HG03342 (cell line): ENCODE measurements around the gene FGD4.
"Not testable (repeated sequence)": the region's sequence is repeated elsewhere in the genome, so short reads cannot be mapped to it uniquely, and the experiment has no call there.

Experiments
- ATAC-seq: cut with Tn5 transposase; IDR thresholded peaks from one replicate; pipeline ENCODE4 v1.9.1; 2021; ENCODE audit warnings: mild to moderate bottlenecking, moderate library complexity; ENCODE audit not compliant: unreplicated experiment

Gene FGD4

DNA sequence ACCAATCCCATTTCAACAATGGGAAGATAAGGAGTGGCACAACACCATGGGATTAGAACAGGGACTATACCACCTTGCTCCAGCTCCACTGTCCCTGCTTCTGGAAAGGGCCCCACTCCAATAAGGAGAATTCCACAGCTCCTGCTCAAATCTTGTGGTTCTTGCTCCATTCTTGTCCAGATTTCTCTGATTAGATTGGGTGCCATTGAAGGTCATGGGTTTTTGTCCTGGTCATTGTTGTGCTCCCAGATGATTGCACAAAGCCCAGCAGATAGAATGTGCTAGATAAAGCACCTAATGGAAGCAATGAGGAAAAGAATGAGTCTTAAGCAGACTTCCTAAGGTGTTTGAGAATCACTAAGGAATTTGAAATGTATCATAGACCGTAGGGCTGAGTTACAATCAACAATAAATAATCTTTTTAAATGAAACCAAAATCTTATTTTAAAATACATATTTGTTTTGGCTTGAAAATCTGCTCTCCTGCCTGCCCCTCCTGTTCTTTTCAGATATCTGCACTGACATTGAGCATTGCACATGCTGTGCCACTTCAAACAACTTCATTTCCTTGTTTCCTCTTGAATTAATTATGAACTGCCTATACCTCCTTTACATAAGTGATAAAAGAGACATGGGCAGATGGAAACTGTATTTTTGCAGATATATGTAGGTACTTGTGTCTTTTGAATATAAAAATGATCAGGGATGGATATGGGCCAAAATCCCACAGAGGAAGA is 115.9 kb downstream of the FGD4 start:
- no peak for ATAC-seq

DNA sequence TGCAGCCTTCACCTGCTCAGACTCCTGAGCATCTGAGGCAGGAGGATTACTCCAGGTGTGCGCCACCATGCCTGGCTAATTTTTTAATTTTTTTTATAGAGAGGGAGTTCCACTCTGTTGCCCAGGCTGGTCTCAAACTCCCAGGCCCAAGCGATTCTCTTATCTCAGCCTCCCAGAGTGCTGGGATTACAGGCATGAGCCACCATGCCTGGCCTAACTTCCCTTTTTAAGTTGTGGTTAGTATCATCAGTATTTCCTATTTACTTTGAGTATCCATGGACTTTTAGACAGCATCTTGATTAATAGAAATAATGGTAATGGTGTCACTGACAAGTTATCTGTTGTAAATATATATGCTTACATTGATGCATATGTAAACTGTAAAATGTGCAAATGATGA is 116.9 kb downstream of the FGD4 start:
- no peak for ATAC-seq

DNA sequence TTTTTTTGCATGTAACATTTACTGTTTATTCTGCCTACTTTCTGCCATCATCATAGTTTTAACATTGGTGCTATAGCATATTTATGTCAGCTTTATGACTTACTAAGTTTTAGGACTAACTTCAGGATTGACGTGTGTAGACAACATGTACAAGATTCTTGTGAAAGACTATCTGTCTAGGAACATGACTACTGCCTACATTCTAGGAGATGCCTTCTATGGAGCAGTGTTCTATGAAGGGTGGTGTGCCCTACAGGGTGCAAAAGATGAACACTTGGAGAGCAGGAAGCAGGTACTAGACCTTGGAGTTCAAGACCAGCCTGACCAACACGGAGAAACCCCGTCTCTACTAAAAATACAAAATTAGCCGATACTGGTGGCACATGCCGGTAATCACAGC is 118.6 kb downstream of the FGD4 start:
- no peak for ATAC-seq

- no peak for ATAC-seq
These were observed 119.7 kb downstream of the FGD4 start for GRCh38 chr12:32519047-32519446.

GRCh38 chr12:32522331-32523221 is 123.2 kb downstream of the FGD4 start:
- ATAC-seq = peak; percentile 68

DNA sequence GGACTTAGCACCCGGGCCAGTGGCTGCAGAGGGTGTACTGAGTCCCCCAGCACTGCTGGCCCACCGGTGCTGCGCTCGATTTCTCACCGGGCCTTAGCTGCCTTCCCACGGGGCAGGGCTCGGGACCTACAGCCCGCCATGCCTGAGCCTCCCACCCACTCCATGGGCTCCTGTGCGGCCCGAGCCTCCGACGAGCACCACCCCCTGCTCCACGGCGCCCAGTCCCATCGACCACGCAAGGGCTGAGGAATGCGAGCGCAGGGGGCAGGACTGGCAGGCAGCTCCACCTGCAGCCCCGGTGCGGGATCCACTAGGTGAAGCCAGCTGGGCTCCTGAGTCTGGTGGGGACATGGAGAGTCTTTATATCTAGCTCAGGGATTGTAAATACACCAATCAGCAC is 126.4 kb downstream of the FGD4 start:
- ATAC-seq = not testable (repeated sequence)

GRCh38 chr12:32526343-32526742 is 127.0 kb downstream of the FGD4 start:
- ATAC-seq = not testable (repeated sequence)

GRCh38 chr12:32532422-32532821 is 133.1 kb downstream of the FGD4 start:
- no peak for ATAC-seq

DNA sequence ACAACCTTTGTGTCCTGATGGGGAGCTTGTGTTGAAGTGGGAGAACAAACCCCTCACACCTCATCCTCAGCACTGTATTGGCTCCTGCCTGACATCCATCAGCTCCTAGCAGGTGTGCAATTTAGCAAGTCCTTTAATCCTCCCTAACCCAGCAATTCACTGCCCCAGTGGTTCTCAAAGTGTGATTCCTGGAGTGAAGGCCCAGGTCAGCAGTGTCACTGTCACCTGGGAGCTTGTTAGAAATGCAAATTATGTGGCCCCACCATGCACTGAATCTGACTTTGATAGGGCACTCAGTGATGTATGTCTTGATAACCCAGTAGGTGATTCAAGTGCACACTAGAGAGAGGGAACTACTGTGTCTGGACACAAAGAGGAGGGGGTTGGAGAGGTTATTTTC is 133.6 kb downstream of the FGD4 start:
- ATAC-seq = no peak

GRCh38 chr12:32533506-32533905 is 134.1 kb downstream of the FGD4 start:
- ATAC-seq = not testable (repeated sequence)

- peak; percentile 78 for ATAC-seq
These were observed 134.7 kb downstream of the FGD4 start for GRCh38 chr12:32533971-32534590.

DNA sequence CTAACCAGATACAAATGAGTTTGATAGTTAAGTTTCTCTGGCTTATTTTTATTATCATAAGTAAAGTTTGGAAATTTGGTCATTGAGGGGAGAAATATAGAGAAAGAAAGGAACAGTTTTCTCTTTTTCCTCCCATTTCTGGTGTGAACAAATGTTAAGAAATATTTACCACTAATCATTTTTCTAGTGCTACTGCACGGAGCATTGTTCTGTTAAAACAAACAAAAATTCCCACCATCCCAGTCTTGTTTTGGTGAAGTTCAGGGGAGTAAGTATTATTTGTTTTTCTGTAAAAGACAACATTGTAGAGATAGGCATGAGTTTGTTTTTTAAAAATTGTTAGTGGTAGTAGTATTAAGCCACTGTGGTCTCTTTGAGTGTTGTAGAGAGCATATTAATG is 135.3 kb downstream of the FGD4 start:
- no peak for ATAC-seq

- ATAC-seq = no peak
These were observed 136.1 kb downstream of the FGD4 start for GRCh38 chr12:32535288-32535999.

- no peak for ATAC-seq
These were observed 136.6 kb downstream of the FGD4 start for GRCh38 chr12:32536000-32536345.

- no peak for ATAC-seq
These were observed 142.5 kb downstream of the FGD4 start for GRCh38 chr12:32541754-32542374.

- no peak for ATAC-seq
These were observed 143.3 kb downstream of the FGD4 start for GRCh38 chr12:32542428-32543229.

- no peak for ATAC-seq
These were observed 145.5 kb downstream of the FGD4 start for GRCh38 chr12:32544893-32545292.

DNA sequence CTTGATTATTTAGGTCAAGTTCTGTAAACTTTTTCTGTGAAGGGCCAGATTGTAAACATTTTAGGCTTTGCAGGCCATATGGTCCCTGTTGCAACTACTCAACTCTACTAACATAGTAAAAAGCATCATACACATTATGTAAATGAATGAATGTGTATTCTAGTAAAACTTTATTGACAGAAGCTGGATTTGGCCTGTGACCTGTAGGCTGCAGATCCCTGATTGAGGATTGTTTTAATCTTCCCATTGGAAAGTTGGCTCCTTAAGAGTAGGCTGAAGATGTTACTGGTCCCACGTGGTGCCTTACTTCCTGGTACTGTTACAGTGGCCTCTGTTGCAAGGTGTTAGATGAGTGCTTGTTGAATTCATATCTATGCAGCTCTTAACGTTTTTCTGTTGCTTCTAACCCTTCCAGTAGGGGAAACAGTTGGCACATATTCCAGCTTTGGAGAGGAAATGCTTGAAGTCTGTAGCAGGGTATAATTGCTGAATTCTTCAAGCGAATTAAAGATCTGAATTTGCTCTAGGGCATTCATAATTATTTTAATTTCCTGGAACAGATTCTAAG is 146.1 kb downstream of the FGD4 start:
- no peak for ATAC-seq

GRCh38 chr12:32546272-32546671 is 146.9 kb downstream of the FGD4 start:
- ATAC-seq = no peak
